Karpas-422 (cell line): ENCODE results near the gene RAB40B. TPM values are rescaled to one million over a fixed set of nuclear protein-coding genes. Genes with fewer than 3 reads are reported as not detected.

ENCODE experiments used
- DNase-seq: peaks from one replicate; pipeline ENCODE4 v3.0.0-alpha.2; 2015
- H2AFZ ChIP-seq: fragments of 200-600 bp; sonication (generic); 2 replicates; pipeline ENCODE4 v1.6.1; 2014; ENCODE audit warnings: antibody characterized with exemption, low read length, mixed read lengths
- H3K27ac ChIP-seq: fragments of 200-600 bp; sonication (generic); 2 replicates; pipeline ENCODE4 v1.5.1; 2014; ENCODE audit warnings: mild to moderate bottlenecking, low read length, moderate library complexity
- H3K27me3 ChIP-seq: fragments of 200-600 bp; sonication (generic); 2 replicates; pipeline ENCODE4 v1.6.1; 2014; ENCODE audit warnings: low read length, mixed read lengths
- H3K36me3 ChIP-seq: fragments of 200-600 bp; sonication (generic); 2 replicates; pipeline ENCODE4 v1.6.1; 2014; ENCODE audit warnings: low read length, mixed read lengths; ENCODE audit not compliant: insufficient read depth
- H3K4me1 ChIP-seq: fragments of 200-600 bp; sonication (generic); 2 replicates; pipeline ENCODE4 v1.6.1; 2014; ENCODE audit warnings: mild to moderate bottlenecking, low read length, mixed read lengths
- H3K4me2 ChIP-seq: fragments of 200-600 bp; sonication (generic); 2 replicates; pipeline ENCODE4 v1.6.1; 2014; ENCODE audit warnings: low read length, low read depth, mild to moderate bottlenecking; ENCODE audit not compliant: poor library complexity, severe bottlenecking
- H3K4me3 ChIP-seq: fragments of 200-600 bp; sonication (generic); 2 replicates; pipeline ENCODE4 v1.5.1; 2014; ENCODE audit warnings: mild to moderate bottlenecking, antibody characterized with exemption, low read length, mixed read lengths
- H3K79me2 ChIP-seq: fragments of 200-600 bp; sonication (generic); 2 replicates; pipeline ENCODE4 v1.6.1; 2014; ENCODE audit warnings: mild to moderate bottlenecking, low read length, mixed read lengths
- H3K9ac ChIP-seq: fragments of 200-600 bp; sonication (generic); 2 replicates; pipeline ENCODE4 v1.6.0; 2014; ENCODE audit warnings: low read length
- H3K9me2 ChIP-seq: fragments of 200-600 bp; sonication (generic), shearing (Covaris generic); replicated peaks from 2 replicates; pipeline ENCODE4 v1.6.0; 2014; ENCODE audit warnings: mild to moderate bottlenecking, low read length, moderate library complexity; ENCODE audit not compliant: insufficient read depth
- H3K9me3 ChIP-seq: fragments of 300-700, 200-600 bp; sonication (generic); 2 replicates; pipeline ENCODE4 v1.6.1; 2014; ENCODE audit warnings: low read length, mixed read lengths
- H4K20me1 ChIP-seq: fragments of 200-600 bp; sonication (generic); 2 replicates; pipeline ENCODE4 v1.6.1; 2014; ENCODE audit warnings: mild to moderate bottlenecking, antibody characterized with exemption, low read length, low read depth; ENCODE audit not compliant: insufficient read depth
- total RNA-seq: library from RNA; depleted of rRNA; stranded (reverse); fragments of >200 nt; shearing (Covaris generic); gene quantifications from 2 replicates; pipeline ENCODE4 v1.2.3, GENCODE V29; 2014; ENCODE audit warnings: low replicate concordance

RAB40B gene
- total RNA-seq, 1 experiment from 2014 or later = 1.7 TPM

GRCh38 chr17:82705756-82706155, 7.3 kb upstream of the RAB40B start:
- no peak for DNase-seq
- Histone ChIP-seq H3K4me3 (no peak overlapping the region), H3K4me1 (peaks cover 5% of the 10 kb centered on the region), H4K20me1 (no peaks in the 10 kb centered on the region), H2AFZ (no peak overlapping the region), H3K36me3 (no peaks in the 10 kb centered on the region), H3K9me2 (no peaks in the 10 kb centered on the region), H3K79me2 (no peaks in the 10 kb centered on the region), H3K9me3 (no peaks in the 10 kb centered on the region), H3K4me2 (no peak overlapping the region), H3K9ac (no peak overlapping the region), H3K27ac (no peak overlapping the region), H3K27me3 (no peaks in the 10 kb centered on the region)

- DNase-seq = no peak
- no peak overlapping the region for H3K27ac ChIP-seq
- no peaks in the 10 kb centered on the region for H3K9me3 ChIP-seq
- H3K9me2 ChIP-seq = no peaks in the 10 kb centered on the region
- H3K4me1 ChIP-seq = peaks cover 5% of the 10 kb centered on the region
- H3K36me3 ChIP-seq = no peaks in the 10 kb centered on the region
- no peaks in the 10 kb centered on the region for H3K79me2 ChIP-seq
- H4K20me1 ChIP-seq = no peaks in the 10 kb centered on the region
- no peak overlapping the region for H3K9ac ChIP-seq
- no peak overlapping the region for H3K4me2 ChIP-seq
- no peaks in the 10 kb centered on the region for H3K27me3 ChIP-seq
- no peak overlapping the region for H2AFZ ChIP-seq
- H3K4me3 ChIP-seq = no peak overlapping the region
Observed at GRCh38 chr17:82704886-82705285, 6.4 kb upstream of the RAB40B start.

GRCh38 chr17:82703935-82704865, 5.7 kb upstream of the RAB40B start:
- H3K27me3 ChIP-seq = no peaks in the 10 kb centered on the region
- H3K9ac ChIP-seq = no peak overlapping the region
- no peak overlapping the region for H3K4me3 ChIP-seq
- H3K4me2 ChIP-seq = no peak overlapping the region
- H3K79me2 ChIP-seq = no peaks in the 10 kb centered on the region
- no peak overlapping the region for H3K27ac ChIP-seq
- H3K9me2 ChIP-seq = no peaks in the 10 kb centered on the region
- DNase-seq = no peak
- peaks cover 5% of the 10 kb centered on the region for H3K4me1 ChIP-seq
- H4K20me1 ChIP-seq = no peaks in the 10 kb centered on the region
- H3K9me3 ChIP-seq = no peaks in the 10 kb centered on the region
- H3K36me3 ChIP-seq = no peaks in the 10 kb centered on the region
- no peak overlapping the region for H2AFZ ChIP-seq

- no peaks in the 10 kb centered on the region for H3K79me2 ChIP-seq
- H3K27me3 ChIP-seq = no peaks in the 10 kb centered on the region
- H3K36me3 ChIP-seq = no peaks in the 10 kb centered on the region
- H2AFZ ChIP-seq = no peak overlapping the region
- no peak overlapping the region for H3K4me3 ChIP-seq
- no peaks in the 10 kb centered on the region for H3K9me2 ChIP-seq
- H3K4me2 ChIP-seq = no peak overlapping the region
- H3K4me1 ChIP-seq = peaks cover 5% of the 10 kb centered on the region
- H3K9me3 ChIP-seq = no peaks in the 10 kb centered on the region
- no peak overlapping the region for H3K27ac ChIP-seq
- no peak overlapping the region for H3K9ac ChIP-seq
- peak; percentile 49 for DNase-seq
- H4K20me1 ChIP-seq = no peaks in the 10 kb centered on the region
Observed at GRCh38 chr17:82703036-82703745, 4.7 kb upstream of the RAB40B start.

- no peak overlapping the region for H2AFZ ChIP-seq
- H3K9me3 ChIP-seq = no peaks in the 10 kb centered on the region
- H3K4me3 ChIP-seq = no peak overlapping the region
- no peak for DNase-seq
- no peak overlapping the region for H3K27ac ChIP-seq
- no peaks in the 10 kb centered on the region for H3K79me2 ChIP-seq
- no peaks in the 10 kb centered on the region for H3K36me3 ChIP-seq
- H3K9ac ChIP-seq = no peak overlapping the region
- no peaks in the 10 kb centered on the region for H3K27me3 ChIP-seq
- no peaks in the 10 kb centered on the region for H4K20me1 ChIP-seq
- peaks cover 5% of the 10 kb centered on the region for H3K4me1 ChIP-seq
- no peaks in the 10 kb centered on the region for H3K9me2 ChIP-seq
- no peak overlapping the region for H3K4me2 ChIP-seq
Observed at GRCh38 chr17:82702231-82702927, 3.9 kb upstream of the RAB40B start.

GRCh38 chr17:82699551-82699950, 1.1 kb upstream of the RAB40B start:
- Histone ChIP-seq H3K4me1 (peaks cover 5% of the 10 kb centered on the region), H3K4me3 (no peak overlapping the region), H3K27ac (no peak overlapping the region), H3K9me2 (no peaks in the 10 kb centered on the region), H3K9me3 (peaks cover under 1% of the 10 kb centered on the region; the same call in 1 of the 2 replicates), H4K20me1 (no peaks in the 10 kb centered on the region), H3K36me3 (no peaks in the 10 kb centered on the region), H3K79me2 (no peaks in the 10 kb centered on the region), H3K27me3 (no peaks in the 10 kb centered on the region), H3K4me2 (no peak overlapping the region), H3K9ac (no peak overlapping the region), H2AFZ (no peak overlapping the region)
- DNase-seq = no peak

GRCh38 chr17:82698974-82699442, 510 bp upstream of the RAB40B start:
- no peaks in the 10 kb centered on the region for H3K79me2 ChIP-seq
- no peaks in the 10 kb centered on the region for H4K20me1 ChIP-seq
- no peaks in the 10 kb centered on the region; the same call in 1 of the 2 replicates for H3K36me3 ChIP-seq
- no peak overlapping the region for H2AFZ ChIP-seq
- DNase-seq = no peak
- H3K4me1 ChIP-seq = peaks cover 5% of the 10 kb centered on the region
- H3K9me3 ChIP-seq = peaks cover 3% of the 10 kb centered on the region; the same call in 1 of the 2 replicates
- H3K4me2 ChIP-seq = peak overlapping the region; percentile 35
- H3K9me2 ChIP-seq = no peaks in the 10 kb centered on the region
- no peaks in the 10 kb centered on the region for H3K27me3 ChIP-seq
- H3K4me3 ChIP-seq = no peak overlapping the region
- no peak overlapping the region for H3K27ac ChIP-seq
- no peak overlapping the region for H3K9ac ChIP-seq

- DNase-seq = no peak
- H4K20me1 ChIP-seq = no peaks in the 10 kb centered on the region
Observed at GRCh38 chr17:82697808-82698064, 762 bp downstream of the RAB40B start.

More at GRCh38 chr17:82697808-82698064, 762 bp downstream of the RAB40B start:
- Histone ChIP-seq H2AFZ (no peak overlapping the region), H3K27ac (no peak overlapping the region), H3K79me2 (no peaks in the 10 kb centered on the region), H3K4me1 (peaks cover under 1% of the 10 kb centered on the region), H3K9me3 (peaks cover 3% of the 10 kb centered on the region; the same call in 1 of the 2 replicates), H3K9me2 (no peaks in the 10 kb centered on the region), H3K27me3 (no peaks in the 10 kb centered on the region), H3K4me2 (no peak overlapping the region), H3K36me3 (no peaks in the 10 kb centered on the region; the same call in 1 of the 2 replicates), H3K4me3 (no peak overlapping the region), H3K9ac (no peak overlapping the region)
